Right renal pelvis (tissue), 4 donors: ENCODE results near the gene UGT1A4. TPM values are rescaled to one million over a fixed set of nuclear protein-coding genes. Genes with fewer than 3 reads are reported as not detected.
"Not testable (repeated sequence)": the region's sequence is repeated elsewhere in the genome, so short reads cannot be mapped to it uniquely, and the experiment has no call there.

Source experiments
- DNase-seq, 4 donors: peaks; one replicate each; pipeline ENCODE4 v3.0.0-alpha.2; 2013; ENCODE audit warnings: low read depth in 4 of 4, low spot score in 3 of 4, missing footprints in 1 of 4
- polyA plus RNA-seq, 4 donors: library from polyadenylated mRNA; unstranded; fragments of 120-200 nt; gene quantifications; one replicate each; pipeline ENCODE4 v1.2.1, GENCODE V29; 2013; ENCODE audit not compliant: insufficient read length in 4 of 4

UGT1A4 gene
- polyA plus RNA-seq, 4 donors = 0.03 TPM; not detected in 3

DNA sequence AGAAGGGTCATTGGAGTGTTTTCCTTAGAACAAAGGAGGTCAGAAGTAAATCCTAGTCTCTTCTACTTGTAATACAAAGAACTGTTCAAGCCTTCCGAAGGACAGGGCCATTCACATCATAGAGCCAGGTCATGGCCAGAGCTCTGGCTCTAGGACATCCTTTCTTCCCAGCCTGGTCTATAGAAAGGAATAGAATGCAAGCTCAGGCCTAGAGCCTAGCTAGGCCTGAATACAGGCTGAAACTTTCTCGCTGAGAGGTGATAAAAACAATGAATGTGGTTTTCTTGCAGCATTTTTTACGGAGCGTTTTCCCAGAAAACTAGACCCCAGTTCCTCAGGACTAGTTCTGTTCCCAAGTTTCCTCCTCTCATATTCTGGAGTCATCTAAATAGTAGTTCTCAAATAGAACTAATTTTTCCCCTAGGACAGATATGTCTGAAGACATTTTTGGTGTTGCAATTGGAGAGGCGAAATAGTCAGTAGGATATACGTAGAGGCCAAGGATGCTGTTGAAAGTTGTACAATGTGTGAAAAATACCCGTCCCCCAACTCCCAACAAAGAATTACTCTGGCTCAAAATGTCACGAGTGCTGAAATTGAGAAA lies 19.0 kb upstream of the UGT1A4 start:
- DNase-seq = no peak

DNA sequence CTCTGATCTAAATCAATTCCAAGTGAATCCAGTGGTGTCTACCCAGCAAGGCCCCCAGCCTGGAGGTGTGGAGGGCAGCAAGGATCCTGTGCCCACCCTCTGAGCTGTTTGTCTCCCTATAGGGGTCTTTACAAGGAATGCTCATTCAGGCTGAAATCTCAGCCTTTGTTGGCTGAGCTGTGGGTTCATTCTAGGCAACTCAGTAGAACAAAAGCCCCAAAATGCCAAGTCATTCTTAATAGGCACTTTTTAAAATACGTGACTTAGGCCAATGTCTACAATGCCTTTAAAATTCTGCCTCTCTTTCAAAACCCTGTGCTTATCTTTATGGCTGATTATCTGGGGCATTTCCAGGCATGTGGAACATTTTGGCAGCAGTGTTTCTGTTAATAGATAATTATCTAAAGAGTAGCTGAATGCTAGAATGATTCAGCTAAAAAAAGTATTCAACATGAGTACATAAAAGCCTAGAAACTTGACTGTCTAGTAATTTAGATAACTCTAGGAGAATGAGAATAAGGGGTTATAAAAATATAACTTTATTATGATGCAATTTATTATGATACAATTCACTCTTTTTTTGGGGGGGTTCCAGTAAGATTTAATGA lies 18.4 kb upstream of the UGT1A4 start:
- DNase-seq = peak in 1 of 4 donors; percentile 29

DNA sequence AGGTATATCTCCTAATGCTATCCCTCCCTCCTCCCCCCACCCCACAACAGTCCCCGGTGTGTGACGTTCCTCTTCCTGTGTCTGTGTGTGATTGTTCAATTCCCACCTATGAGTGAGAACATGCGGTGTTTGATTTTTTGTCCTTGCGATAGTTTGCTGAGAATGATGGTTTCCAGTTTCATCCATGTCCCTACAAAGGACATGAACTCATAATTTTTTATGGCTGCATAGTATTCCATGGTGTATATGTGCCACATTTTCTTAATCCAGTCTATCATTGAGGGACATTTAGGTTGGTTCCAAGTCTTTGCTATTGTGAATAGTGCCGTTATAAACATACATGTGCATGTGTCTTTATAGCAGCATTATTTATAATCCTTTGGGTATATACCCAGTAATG lies 17.7 kb upstream of the UGT1A4 start:
- DNase-seq = not testable (repeated sequence)

DNA sequence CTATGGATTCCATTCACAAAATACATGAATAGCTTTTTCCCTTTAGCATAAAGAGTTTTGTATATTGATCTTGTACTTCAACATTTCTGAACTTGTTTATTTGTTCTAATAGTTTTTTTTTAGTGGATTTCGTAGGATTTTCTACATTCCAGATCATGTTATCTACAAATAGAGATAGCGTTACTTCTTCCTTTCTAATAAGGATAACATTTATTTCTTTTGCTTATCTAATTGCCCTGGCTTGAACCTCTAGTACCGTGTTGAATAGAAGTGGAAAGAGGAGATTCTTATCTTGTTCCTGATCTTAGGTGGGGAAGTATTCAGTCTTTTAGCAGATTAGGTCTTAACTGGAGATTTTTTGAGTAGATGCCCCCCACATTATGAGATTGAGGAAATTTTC lies 16.3 kb upstream of the UGT1A4 start:
- no peak for DNase-seq

DNA sequence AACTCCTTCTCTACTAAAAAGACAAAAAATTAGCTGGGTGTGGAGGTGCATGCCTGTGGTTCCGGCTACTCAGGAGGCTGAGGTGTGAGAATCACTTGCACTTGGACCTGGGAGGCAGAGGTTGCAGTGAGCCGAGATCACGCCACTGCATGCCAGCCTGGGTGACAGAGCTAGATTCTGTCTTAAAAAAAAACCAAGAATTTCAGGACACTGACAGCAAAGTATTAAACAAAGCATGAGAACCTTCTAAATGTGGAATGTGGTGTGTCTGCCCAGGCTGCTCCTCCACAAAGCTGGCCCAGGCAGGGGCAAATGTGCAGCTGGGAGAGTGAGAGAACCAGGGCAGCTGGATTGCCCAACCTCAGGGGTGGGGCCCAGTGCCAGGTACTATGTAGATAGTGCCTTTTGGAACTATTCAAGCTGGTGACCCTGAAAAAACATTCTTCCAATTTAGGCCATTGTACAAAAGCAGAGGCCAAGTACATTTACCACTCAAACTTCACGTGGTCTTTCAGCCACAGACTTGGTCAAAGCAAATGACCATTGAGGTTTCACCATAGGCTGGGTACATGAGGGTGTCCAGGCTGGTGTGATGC lies 12.5 kb upstream of the UGT1A4 start:
- DNase-seq = no peak

DNA sequence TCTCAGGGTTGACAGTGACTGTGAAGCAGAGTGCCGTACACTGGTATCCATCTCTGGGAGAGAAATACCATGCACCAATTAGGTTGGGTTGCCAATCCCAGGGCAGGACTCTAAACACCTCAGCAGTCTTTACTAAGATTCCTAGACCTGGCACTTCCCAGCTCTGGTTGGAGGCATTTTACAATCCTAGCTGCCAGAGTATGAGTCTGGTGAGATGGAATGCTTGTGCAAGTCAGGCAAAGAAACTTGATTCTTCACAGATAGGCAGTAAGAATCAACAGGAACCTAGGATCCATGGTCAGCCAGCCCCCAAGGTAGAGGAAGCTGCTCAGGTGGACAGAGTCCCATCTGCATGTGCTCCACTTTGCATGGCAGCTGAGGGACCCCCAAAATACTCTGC lies 11.8 kb upstream of the UGT1A4 start:
- DNase-seq = no peak

DNA sequence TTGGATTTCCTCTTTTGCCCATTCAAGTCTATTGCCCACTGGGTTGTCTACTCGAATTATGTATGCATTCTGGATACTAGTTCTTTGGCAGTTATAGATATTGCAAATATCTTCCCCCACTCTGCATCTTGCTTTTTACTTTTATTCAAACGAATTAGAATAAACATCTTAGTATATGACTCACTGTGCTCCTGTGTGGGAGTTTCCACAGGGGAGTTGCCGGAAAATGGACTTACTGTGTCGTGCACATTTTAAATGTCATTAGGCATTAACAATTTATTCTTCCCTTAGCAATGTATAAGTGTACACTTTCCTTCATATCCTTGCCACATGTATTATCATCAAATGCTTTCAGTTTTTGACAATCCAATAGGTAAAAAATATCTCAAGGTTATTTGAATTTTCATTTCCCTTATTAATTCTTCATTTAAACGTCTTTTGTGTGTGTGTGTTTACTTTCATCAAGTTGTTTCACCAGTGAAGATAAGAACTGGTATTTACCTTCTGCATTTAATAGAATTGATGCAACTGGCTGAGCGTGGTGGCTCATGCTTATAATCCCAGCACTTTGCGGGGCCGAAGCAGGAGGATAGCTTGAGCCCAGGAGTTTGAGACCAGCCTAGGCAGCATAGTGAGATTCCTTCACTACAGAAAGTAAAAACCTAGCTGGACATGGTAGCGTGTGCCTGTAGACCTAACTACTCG lies 10.4 kb upstream of the UGT1A4 start:
- no peak for DNase-seq

DNA sequence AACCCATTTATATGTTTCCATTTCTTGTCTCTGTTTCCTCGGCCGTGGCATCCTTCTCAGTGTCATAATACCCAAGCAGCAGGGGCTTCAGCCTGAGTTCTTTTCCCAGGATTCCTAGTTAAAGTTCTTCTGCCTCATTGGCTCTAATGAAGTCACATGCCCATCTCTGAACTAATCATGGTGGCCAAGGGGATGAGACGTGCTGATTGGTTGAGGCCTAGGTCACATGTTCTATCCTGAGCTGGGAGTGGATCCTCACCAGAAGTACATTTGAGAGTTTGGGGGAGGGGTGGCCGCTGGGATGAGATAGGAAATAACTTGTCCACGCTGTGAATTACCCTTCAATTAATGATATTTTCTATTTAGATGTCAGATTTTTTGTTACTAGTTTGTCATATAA lies 9.6 kb upstream of the UGT1A4 start:
- no peak for DNase-seq

DNA sequence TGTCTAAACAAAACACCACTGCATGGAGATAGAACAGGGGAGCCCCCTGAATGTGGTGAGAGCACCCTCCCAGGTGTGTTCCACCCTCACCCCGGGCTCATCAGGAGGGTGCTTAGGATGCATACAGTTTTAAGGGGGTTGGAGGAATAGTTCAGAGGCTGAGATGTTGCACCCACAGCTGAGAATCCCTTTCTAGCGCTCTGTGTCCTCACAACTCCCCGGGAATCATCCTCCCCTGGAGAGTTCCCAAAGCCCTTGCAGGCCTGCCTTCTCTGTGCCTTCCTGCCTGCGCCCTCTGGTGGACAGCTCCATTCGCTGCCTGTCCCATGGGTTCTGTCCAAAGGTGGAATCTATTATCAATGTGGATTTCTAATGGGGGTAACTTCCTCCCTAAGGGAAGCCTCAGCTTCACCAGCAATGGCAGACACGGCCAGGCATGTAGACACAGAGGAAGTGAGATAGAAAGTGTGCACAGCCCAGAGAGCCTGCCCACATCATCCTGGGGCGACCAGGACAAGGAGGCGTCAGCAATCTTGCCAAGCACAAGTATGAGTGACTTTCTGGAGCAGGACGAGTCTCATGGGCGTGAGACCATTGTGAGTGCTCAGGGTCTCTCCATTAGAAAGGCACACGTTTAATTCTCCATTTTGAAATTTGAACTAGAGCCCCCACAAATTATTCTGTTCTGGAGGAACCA lies 7.1 kb upstream of the UGT1A4 start:
- peak in 3 of 4 donors; percentile 56 to 61 (median 60) for DNase-seq

DNA sequence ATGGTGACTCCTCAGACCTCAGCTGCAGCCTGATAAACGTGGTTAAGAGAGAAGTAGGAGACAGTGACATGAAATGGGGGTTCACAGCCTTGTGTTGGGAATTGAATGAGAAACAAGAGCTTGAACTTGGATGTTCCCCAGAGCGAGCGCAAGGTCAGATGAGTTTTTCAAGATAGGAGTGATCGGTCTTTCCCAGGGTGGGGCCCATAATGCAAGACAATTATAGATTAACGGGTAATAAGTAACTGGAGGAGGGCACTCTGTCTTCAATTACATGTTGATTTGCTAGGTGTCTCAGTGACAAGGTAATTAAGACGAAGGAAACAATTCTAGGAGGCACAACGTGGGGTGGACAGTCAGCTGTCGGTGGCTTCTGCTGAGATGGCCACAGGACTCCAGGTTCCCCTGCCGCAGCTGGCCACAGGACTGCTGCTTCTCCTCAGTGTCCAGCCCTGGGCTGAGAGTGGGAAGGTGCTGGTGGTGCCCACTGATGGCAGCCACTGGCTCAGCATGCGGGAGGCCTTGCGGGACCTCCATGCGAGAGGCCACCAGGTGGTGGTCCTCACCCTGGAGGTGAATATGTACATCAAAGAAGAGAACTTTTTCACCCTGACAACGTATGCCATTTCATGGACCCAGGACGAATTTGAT lies 5.8 kb upstream of the UGT1A4 start, which contains the start of gene UGT1A5:
Gene UGT1A5, plus strand, starts transcription at position 297 of the 651 bp plus-strand sequence. Its CDS starts 85 bp downstream, at position 382.
- no peak for DNase-seq

DNA sequence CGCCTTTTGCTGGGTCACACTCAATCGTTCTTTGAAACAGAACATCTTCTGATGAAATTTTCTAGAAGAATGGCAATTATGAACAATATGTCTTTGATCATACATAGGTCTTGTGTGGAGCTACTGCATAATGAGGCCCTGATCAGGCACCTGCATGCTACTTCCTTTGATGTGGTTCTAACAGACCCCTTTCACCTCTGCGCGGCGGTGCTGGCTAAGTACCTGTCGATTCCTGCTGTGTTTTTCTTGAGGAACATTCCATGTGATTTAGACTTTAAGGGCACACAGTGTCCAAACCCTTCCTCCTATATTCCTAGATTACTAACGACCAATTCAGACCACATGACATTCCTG lies 5.3 kb upstream of the UGT1A4 start:
- no peak for DNase-seq

DNA sequence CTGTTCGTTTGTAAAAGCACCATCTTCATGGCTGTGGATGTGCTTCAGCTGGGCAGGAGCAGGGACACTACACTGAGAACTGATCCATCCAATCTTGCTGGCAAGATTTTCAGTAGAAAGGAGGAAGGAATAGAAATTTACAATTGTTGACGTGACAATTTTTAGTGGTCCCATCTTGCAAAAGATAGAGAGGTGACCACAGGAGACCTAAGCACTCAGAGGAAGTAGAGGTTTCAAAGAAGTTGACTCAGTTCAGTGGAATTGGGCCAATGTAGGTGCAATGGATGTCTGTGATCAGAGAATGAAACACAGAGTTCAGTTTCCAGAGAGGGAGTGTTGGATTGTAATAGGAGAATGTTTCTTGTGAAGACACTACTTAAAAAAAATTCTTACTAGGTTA lies 4.4 kb upstream of the UGT1A4 start:
- no peak for DNase-seq

DNA sequence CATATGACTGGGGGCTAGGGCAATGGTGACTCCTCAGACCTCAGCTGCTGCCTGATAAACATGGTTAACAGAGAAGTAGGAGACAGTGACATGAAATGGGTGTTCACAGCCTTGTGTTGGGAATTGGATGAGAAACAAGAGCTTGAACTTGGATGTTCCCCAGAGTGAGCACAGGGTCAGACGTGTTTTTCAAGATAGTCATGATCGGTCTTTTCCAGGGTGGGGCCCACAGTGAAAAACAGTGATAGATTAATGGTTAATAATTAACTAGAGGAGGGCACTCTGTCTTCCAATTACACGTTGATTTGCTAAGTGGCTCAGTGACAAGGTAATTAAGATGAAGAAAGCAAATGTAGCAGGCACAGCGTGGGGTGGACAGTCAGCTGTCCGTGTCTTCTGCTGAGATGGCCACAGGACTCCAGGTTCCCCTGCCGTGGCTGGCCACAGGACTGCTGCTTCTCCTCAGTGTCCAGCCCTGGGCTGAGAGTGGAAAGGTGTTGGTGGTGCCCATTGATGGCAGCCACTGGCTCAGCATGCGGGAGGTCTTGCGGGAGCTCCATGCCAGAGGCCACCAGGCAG lies 10.3 kb downstream of the UGT1A4 start, which contains the start of gene UGT1A3:
Gene UGT1A3, plus strand, starts transcription at position 320 of the 579 bp plus-strand sequence. Its CDS starts 85 bp downstream, at position 405.
- no peak for DNase-seq

DNA sequence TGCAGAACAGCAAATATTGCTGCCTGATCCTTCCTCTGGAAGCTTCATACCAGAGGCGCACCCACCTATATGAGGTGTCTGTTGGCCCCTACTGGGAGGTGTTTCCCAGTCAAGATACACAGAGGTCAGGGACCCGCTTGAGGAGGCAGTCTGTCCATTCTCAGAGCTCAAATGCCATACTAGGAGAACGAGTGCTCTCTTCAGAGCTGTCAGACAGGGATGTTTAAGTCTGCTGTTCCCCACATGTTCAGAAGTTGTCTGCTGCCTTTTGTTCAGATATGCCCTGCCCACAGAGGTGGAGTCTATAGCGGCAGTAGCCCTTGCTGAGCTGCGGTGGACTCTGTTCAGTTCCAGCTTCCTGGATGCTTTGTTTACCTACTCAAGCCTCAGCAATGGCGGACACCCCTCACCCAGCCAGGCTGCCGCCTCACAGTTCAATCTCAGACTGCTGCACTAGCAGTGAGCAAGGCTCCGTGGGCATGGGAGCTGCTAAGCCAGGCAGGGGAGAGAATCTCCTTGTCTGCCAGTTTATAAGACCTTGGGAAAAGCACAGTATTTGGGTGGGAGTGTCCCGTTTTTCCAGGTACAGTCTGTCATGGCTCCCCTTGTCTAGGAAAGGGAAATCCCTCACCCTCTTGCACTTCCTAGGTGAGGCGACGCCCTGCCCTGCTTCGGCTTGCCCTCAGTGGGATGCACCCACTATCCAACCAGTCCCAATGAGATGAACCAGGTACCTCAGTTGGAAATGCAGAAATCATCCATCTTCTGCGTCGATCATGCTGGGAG lies 18.5 kb downstream of the UGT1A4 start:
- DNase-seq = not testable (repeated sequence)

DNA sequence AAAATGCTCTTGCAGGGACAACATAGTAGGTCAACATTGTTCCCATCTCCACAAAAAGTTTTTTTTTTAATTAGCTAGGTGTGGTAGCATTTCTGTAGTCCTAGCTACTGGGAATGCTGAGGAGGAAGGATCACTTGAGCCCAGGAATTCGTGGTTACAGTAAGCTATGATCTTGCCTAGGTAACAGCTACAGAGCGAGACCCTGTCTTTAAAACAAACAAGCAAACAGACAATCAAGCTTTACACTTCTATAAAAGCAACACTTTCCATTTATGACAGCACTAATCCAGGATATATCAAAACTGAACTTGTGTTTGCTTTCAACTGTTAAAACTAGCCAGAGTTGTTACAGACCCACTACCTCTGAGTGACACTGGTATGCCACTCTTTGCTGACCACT lies 22.3 kb downstream of the UGT1A4 start:
- DNase-seq = no peak

DNA sequence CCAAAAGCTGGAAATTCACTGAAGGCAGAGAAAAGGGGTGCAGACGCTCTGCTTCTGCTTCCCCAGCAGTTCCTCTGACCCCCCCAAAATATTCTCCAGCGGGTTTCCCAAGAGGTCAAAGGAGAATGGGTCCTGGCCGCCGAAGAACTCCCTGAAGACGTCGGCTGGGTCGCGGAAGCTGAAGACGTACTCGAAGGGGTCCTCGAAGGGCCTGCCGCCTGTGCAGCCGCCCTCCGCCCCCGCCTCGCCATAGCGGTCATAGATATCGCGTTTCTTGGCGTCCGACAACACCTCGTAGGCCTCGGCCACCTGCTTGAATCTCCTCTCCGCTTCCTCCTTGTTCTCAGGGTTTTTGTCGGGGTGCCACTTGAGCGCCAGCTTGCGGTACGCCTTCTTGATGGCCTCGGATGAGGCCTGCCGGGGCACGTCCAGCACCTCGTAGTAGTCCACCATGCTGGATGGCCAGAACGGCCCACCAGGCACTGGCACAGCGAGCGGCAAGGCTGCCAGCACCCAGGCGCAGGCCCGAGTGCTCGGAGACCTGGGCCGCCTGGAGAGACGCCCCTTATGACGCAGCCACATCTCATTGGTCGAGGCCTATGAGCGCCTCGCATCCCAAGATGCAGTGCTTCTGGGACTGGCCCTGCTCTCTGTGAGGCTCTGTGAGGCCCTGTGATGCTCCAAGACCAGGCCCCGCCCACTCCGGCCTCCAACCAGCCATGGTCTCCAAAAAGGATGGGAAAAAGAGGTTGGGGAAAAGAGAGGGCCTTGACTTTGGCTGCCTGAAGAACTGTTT lies 25.1 kb downstream of the UGT1A4 start:
- no peak for DNase-seq

DNA sequence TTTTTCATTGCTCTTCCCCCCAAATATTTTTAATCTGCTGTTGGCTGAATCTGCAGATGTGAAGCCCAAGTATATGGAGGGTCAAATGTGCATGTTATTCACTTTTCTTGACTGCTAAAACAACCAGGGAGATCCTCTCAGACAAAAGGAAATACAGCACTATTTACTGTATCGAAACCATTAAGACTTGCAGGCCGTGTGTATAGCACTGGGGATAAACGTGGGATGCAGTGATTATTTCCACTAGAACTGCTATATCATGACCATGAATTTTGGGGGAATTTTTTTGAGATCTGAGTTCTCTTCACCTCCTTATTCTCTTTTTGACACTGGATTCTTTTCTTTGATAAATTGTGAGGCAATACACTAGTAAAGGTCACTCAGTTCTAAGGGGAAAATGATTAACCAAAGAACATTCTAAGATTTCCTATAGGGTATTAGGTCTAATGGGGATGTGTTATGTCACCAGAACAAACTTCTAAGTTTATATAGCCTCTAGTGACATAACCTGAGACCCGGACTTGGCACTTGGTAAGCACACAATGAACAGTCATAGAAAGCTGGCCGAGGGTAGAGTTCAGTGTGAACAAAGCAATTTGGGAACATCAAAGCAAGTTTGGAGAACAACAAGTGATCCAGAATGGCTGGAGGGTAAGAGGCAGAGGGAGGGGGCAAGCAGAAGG lies 26.7 kb downstream of the UGT1A4 start:
- no peak for DNase-seq

DNA sequence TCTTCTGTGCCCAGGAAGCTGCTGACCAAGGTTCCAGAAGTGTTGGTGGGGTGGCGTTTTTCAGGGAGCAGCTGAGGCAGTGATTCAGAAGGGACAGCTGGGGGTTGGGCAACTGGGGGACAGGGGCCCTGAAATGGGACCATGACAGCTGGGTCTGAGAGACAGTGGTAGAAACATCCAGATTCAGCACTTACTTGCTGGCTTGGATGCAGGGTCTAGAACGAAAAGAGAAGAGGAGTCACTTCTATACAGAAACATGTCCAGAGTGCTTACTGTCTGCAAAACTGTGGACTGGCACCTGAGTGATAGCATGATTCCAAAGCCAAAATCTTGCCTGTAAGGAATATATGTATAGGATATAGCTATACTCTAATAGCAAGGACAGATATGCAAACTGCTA lies 27.3 kb downstream of the UGT1A4 start:
- not testable (repeated sequence) for DNase-seq
